ENCODE data around the gene ARHGDIB.
A peak's percentile ranks its signal among the peaks of the same experiment; 100 is the strongest.

The ARHGDIB gene

GRCh38 chr12:14954269-14954668 lies 7.1 kb downstream of the ARHGDIB start:
- DNase-seq, result no peak

- no peak for DNase-seq
Measured at GRCh38 chr12:14953752-14954151, 7.6 kb downstream of the ARHGDIB start.

- DNase-seq, result no peak
Measured at GRCh38 chr12:14952299-14952921, 9.0 kb downstream of the ARHGDIB start.

- DNase-seq, result no peak
Measured at GRCh38 chr12:14951851-14952250, 9.6 kb downstream of the ARHGDIB start.

GRCh38 chr12:14950982-14951746 lies 10.2 kb downstream of the ARHGDIB start:
- DNase-seq, result no peak

GRCh38 chr12:14950421-14950820 lies 11.0 kb downstream of the ARHGDIB start:
- DNase-seq, result no peak

GRCh38 chr12:14949631-14950030 lies 11.8 kb downstream of the ARHGDIB start:
- no peak for DNase-seq

GRCh38 chr12:14948672-14949071 lies 12.7 kb downstream of the ARHGDIB start:
- DNase-seq, result no peak

- DNase-seq, result no peak
Measured at GRCh38 chr12:14946861-14947260, 14.5 kb downstream of the ARHGDIB start.

- DNase-seq, result no peak
Measured at GRCh38 chr12:14946162-14946561, 15.2 kb downstream of the ARHGDIB start.

GRCh38 chr12:14942196-14942931 lies 19.0 kb downstream of the ARHGDIB start:
- no peak for DNase-seq

GRCh38 chr12:14941369-14941768 lies 20.0 kb downstream of the ARHGDIB start:
- no peak for DNase-seq

- no peak for DNase-seq
Measured at GRCh38 chr12:14938301-14938700, 23.1 kb downstream of the ARHGDIB start, which contains the start of gene ERP27. Gene ERP27 (minus strand): TSS chr12:14938537. CDS start chr12:14938508, 29 bp downstream.

- peak; percentile 24 for DNase-seq
Measured at GRCh38 chr12:14937689-14938088, 23.7 kb downstream of the ARHGDIB start.

GRCh38 chr12:14937014-14937413 lies 24.4 kb downstream of the ARHGDIB start:
- DNase-seq, result no peak

GRCh38 chr12:14936224-14936861 lies 25.1 kb downstream of the ARHGDIB start:
- DNase-seq, result no peak

GRCh38 chr12:14935031-14935430 lies 26.4 kb downstream of the ARHGDIB start:
- no peak for DNase-seq

GRCh38 chr12:14934511-14934910 lies 26.9 kb downstream of the ARHGDIB start:
- no peak for DNase-seq

- DNase-seq, result no peak
Measured at GRCh38 chr12:14931791-14932560, 29.4 kb downstream of the ARHGDIB start.

- no peak for DNase-seq
Measured at GRCh38 chr12:14931359-14931758, 30.0 kb downstream of the ARHGDIB start.

- no peak for DNase-seq
Measured at GRCh38 chr12:14930299-14930698, 31.1 kb downstream of the ARHGDIB start.

GRCh38 chr12:14928931-14929330 lies 32.5 kb downstream of the ARHGDIB start:
- DNase-seq, result no peak

All from NCI-H2171 (cell line).